GM12864 (cell line): Measurements from ENCODE around the gene CCNL1.
"Not testable (repeated sequence)": the region's sequence is repeated elsewhere in the genome, so short reads cannot be mapped to it uniquely, and the experiment has no call there.

Experiments
- DNase-seq: peaks from one replicate; pipeline ENCODE4 v3.0.0-alpha.2; 2011; ENCODE audit warnings: low read depth
- H3K4me3 ChIP-seq: 2 replicates; pipeline ENCODE4 v1.5.1; 2011; ENCODE audit warnings: mild to moderate bottlenecking, low read depth, low read length, control low read depth
- TF ChIP-seq, protein P1 (sequence below): IDR thresholded peaks from 2 replicates; pipeline ENCODE4 v1.5.1; 2011; ENCODE audit warnings: low read depth, mild to moderate bottlenecking, moderate library complexity, low read length, control low read depth, inconsistent platforms; ENCODE audit errors: missing control alignments

CCNL1 gene

GRCh38 chr3:157190380-157190872 is 30.5 kb upstream of the CCNL1 start:
- H3K4me3 ChIP-seq = no peak overlapping the region
- TF ChIP-seq, protein P1, sequence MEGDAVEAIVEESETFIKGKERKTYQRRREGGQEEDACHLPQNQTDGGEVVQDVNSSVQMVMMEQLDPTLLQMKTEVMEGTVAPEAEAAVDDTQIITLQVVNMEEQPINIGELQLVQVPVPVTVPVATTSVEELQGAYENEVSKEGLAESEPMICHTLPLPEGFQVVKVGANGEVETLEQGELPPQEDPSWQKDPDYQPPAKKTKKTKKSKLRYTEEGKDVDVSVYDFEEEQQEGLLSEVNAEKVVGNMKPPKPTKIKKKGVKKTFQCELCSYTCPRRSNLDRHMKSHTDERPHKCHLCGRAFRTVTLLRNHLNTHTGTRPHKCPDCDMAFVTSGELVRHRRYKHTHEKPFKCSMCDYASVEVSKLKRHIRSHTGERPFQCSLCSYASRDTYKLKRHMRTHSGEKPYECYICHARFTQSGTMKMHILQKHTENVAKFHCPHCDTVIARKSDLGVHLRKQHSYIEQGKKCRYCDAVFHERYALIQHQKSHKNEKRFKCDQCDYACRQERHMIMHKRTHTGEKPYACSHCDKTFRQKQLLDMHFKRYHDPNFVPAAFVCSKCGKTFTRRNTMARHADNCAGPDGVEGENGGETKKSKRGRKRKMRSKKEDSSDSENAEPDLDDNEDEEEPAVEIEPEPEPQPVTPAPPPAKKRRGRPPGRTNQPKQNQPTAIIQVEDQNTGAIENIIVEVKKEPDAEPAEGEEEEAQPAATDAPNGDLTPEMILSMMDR = no peak
- DNase-seq = no peak

- TF ChIP-seq, protein P1 = no peak
- DNase-seq = no peak
- no peak overlapping the region for H3K4me3 ChIP-seq
These were observed 28.4 kb upstream of the CCNL1 start for GRCh38 chr3:157188391-157188790.

- H3K4me3 ChIP-seq = no peak overlapping the region
- TF ChIP-seq, protein P1 = no peak
- no peak for DNase-seq
These were observed 22.9 kb upstream of the CCNL1 start for GRCh38 chr3:157182879-157183278.

DNA sequence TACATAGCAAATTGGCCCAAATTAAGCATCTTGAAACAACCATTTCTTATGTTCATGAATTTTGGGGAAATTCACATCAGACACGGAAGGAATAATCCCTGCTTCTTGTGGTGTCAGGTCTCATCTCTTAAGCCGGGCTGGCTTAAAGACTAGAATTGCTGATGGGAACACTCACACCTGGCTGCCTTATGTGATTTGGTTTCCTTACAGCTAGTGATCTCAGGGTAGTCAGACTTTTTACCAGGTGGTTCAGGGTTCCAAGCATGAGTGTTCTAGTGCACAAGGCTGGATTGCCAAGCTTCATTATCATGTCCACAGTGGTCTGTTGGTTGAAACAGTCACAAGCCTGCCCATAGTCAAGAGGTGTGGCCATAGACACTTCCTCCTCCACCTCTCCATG is 20.3 kb upstream of the CCNL1 start:
- no peak for DNase-seq
- no peak overlapping the region for H3K4me3 ChIP-seq
- TF ChIP-seq, protein P1 = no peak

DNA sequence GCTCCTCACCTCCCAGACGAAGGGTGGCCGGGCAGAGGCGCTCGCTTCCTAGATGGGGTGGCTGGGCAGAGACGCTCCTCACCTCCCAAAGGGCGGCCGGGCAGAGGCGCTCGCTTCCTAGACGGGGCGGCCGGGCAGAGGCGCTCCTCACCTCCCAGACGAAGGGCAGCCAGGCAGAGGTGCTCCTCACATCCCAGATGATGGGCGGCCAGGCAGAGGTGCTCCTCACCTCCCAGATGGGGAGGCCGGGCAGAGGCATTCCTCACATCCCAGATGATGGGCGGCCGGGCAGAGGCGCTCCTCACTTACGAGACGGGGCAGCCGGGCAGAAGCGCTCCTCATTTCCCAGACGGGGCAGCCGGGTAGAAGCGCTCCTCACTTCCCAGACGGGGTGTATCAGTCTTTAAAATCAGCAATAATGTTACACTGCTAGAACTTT is 19.4 kb upstream of the CCNL1 start:
- no peak for DNase-seq
- TF ChIP-seq, protein P1 = no peak
- no peak overlapping the region for H3K4me3 ChIP-seq

- not testable (repeated sequence) for DNase-seq, H3K4me3 ChIP-seq
These were observed 18.8 kb upstream of the CCNL1 start for GRCh38 chr3:157178503-157179364.

DNA sequence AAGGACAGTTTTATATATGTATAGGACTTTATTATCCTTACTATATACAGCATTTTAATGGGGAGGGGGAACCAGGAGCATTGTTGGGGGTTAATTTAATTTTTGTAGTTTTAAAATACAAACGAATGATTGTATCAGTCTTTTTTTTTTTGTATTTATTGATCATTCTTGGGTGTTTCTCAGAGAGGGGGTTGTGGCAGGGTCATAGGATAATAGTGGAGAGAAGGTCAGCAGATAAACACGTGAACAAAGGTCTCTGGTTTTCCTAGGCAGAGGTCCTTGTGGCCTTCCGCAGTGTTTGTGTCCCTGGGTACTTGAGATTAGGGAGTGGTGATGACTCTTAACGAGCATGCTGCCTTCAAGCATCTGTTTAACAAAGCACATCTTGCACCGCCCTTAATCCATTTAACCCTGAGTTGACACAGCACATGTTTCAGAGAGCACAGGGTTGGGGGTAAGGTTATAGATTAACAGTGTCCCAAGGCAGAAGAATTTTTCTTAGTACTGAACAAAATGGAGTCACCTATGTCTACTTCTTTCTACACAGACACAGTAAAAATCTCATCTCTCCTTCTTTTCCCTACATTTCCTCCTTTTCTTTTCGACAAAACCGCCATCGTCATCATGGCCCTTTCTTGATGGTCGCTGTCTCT is 18.0 kb upstream of the CCNL1 start:
- DNase-seq, H3K4me3 ChIP-seq: not testable (repeated sequence)
